ENCODE results near the gene MTG2. TPM values are rescaled to one million over a fixed set of nuclear protein-coding genes. Genes with fewer than 3 reads are reported as not detected.

The MTG2 gene
- total and polyA plus RNA-seq, 2 of the 4 experiments (the other 2 are of a cell fraction), result 11.5 to 25.2 TPM

DNA sequence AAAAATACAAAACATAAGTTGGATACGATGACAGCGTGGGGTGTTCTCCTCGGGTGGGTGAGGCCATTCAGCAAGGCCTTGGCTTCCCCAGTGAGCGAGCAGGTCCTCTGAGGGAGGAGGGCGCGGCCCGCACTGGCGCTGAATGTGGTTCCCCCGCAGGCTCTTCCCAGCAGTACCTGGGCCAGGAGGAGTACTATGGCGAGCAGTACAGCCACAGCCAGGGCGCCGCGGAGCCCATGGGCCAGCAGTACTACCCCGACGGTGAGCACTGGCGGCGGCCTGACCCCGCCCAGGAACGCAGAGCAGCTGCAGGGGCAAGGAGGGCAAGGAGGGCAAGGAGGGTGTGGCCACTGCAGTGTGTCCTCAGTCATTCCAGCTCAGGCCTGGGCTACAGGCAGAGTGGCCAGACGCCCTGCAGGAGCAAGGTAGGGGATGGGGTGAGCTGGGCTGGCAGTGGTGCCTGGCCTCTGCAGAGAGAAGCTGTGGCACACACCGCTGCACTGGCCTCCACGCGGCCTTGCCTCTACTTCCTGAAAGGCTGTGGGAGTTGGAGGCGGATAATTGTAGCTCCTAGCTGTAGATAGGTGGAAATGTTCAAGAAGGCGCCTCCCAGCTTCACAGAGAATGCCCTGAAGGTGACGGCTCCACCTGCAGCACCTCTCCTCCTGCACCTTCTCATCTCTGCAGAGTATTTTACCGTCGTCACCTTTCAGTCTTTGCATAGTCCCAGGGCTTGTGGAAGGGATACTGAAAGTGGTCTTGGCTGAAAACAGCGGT, 18.7 kb upstream of the MTG2 start:
- intact Hi-C loops (cut with micrococcal nuclease), result no loop called here
- Histone ChIP-seq H3K9ac (ENCODE audit: low read depth, low read length) (no peak overlapping the region), H2BK15ac (ENCODE audit: low read depth, low read length) (no peak overlapping the region), H3K36me3 (ENCODE audit: control insufficient read depth, insufficient read depth, low read length) (peaks cover 60% of the 10 kb centered on the region), H3K4me3 (ENCODE audit: insufficient read depth, low read depth, low read length) (no peak overlapping the region), H3K4ac (ENCODE audit: low read depth, low read length) (no peak overlapping the region), H4K5ac (ENCODE audit: low read depth, low read length) (no peak overlapping the region), H2BK20ac (ENCODE audit: low read depth, low read length) (no peak overlapping the region), H3K23ac (ENCODE audit: low read depth, low read length) (no peak overlapping the region), H2BK120ac (ENCODE audit: low read depth, low read length) (no peak overlapping the region), H4K20me1 (ENCODE audit: insufficient read depth, low read length) (peaks cover 12% of the 10 kb centered on the region), H3K56ac (ENCODE audit: extremely low read depth, insufficient read depth, low read length) (no peak overlapping the region), H4K91ac (ENCODE audit: insufficient read depth, low read depth, low read length) (no peak overlapping the region), H3K79me1 (ENCODE audit: low read depth in 1 of 2, low read length in 2 of 2) (peaks cover 8 to 32% of the 10 kb centered on the region in 2 experiments), H4K8ac (ENCODE audit: low read depth in 2 of 2, low read length in 2 of 2) (no peak overlapping the region), H3K9me1 (ENCODE audit: insufficient read depth, low read length) (peaks cover 16% of the 10 kb centered on the region; the same call in 1 of the 2 replicates), H2AFZ (replicated peaks; ENCODE audit: low read length, poor library complexity) (no peak overlapping the region), H2AK9ac (replicated peaks; ENCODE audit: low read depth, low read length, poor library complexity) (no peak overlapping the region), H3K27ac (ENCODE audit: insufficient read depth, low read length) (no peak overlapping the region), H3K18ac (ENCODE audit: low read depth, low read length) (no peak overlapping the region), H2AK5ac (ENCODE audit: low read depth, low read length) (no peak overlapping the region), H3K14ac (replicated peaks; ENCODE audit: low read depth, low read length) (no peak overlapping the region), H3K27me3 (ENCODE audit: control insufficient read depth, insufficient read depth, low read length) (no peaks in the 10 kb centered on the region), H3K4me1 (ENCODE audit: control insufficient read depth, insufficient read depth, low read length) (peaks cover 7% of the 10 kb centered on the region), H3K9me3 (ENCODE audit: control insufficient read depth, insufficient read depth, low read length) (no peaks in the 10 kb centered on the region), H3K4me2 (ENCODE audit: low read depth, low read length) (no peak overlapping the region), H2BK5ac (ENCODE audit: low read depth, low read length, poor library complexity, severe bottlenecking) (no peak overlapping the region)
- no TSS peak for BruUV-seq (replicated peaks)
- no peak for TF ChIP-seq NFE2L2 (IDR thresholded peaks at IDR 0.05; ENCODE audit: low read depth, low read length)
- POLR2A ChIA-PET (ENCODE audit: unreplicated experiment), result no interaction called here
- dilution Hi-C loops (cut with HindIII; ENCODE audit: low sequenced_read_pairs, unreplicated experiment), result no loop called here
- ATAC-seq (ENCODE audit: low read depth), result no peak
- in situ Hi-C loops (cut with MboI; ENCODE audit: low sequenced_read_pairs), result no loop called here
- CTCF ChIA-PET, result no interaction called here
- WGBS, 2 experiments (ENCODE audit: extremely low coverage in 2 of 2, insufficient read length in 1 of 2), result 96% methylated on average over 13 of the region's 29 CpGs; no CpG with 5 or more reads in 1 of the 2 experiments
- no peak for DNase-seq

All from IMR-90 (cell line).